ENCODE data around the gene MUC5AC. TPM values are rescaled to one million over a fixed set of nuclear protein-coding genes. Genes with fewer than 3 reads are reported as not detected.

MUC5AC gene
- total RNA-seq, 1 donor from 2014 or later, result not detected

DNA sequence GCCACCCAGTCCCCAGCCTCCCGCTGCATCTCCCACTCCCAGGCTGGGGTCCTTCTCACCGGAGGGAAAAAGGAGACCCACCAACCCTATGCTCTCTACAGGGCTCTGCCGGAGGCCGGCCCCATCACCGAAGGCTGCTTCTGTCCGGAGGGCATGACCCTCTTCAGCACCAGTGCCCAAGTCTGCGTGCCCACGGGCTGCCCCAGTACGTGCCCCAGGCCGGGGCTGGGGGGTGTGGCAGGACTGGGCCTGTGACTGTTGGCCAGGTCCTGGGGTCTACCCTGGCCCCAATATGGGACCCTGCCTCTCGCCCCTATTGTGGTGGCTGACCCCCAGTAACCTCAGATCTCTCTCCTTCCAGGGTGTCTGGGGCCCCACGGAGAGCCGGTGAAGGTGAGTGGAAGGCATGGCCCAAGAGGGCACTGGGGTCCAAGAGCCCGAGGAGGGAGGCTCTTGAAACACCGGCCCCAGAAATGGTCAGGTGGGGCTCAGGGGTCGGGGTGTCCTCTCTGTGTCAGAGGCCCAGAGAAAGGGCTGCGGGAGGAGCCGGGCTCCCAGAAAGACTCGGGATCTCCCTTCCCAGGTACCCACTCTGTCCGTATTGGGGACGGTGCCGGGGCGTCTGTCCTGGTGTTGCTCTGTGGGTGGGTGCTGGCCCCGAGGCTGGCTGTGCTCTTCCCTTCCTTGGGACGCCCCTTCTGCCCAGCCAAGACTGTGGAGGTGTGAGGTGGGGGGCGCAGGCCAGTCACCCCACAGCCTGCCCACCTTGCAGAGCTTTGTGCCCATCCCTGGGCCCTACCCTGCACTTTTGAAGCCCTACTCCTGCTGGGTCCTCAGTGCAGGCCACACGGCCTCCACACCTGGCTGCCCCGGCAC is 39.0 kb downstream of the MUC5AC start:
- no peak overlapping the region for H3K27ac Mint-ChIP-seq
- no peaks in the 10 kb centered on the region for H3K4me1 Mint-ChIP-seq (ENCODE audit: low read depth)
- H3K27me3 Mint-ChIP-seq, result peaks cover 6% of the 10 kb centered on the region
- H3K9me3 Mint-ChIP-seq (ENCODE audit: low read depth), result no peaks in the 10 kb centered on the region
- TF ChIP-seq, protein P1, sequence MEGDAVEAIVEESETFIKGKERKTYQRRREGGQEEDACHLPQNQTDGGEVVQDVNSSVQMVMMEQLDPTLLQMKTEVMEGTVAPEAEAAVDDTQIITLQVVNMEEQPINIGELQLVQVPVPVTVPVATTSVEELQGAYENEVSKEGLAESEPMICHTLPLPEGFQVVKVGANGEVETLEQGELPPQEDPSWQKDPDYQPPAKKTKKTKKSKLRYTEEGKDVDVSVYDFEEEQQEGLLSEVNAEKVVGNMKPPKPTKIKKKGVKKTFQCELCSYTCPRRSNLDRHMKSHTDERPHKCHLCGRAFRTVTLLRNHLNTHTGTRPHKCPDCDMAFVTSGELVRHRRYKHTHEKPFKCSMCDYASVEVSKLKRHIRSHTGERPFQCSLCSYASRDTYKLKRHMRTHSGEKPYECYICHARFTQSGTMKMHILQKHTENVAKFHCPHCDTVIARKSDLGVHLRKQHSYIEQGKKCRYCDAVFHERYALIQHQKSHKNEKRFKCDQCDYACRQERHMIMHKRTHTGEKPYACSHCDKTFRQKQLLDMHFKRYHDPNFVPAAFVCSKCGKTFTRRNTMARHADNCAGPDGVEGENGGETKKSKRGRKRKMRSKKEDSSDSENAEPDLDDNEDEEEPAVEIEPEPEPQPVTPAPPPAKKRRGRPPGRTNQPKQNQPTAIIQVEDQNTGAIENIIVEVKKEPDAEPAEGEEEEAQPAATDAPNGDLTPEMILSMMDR (IDR thresholded peaks at IDR 0.05; ENCODE audit: unreplicated experiment), result no peak
- no peaks in the 10 kb centered on the region for H3K36me3 Mint-ChIP-seq (ENCODE audit: insufficient read depth)
- no peak overlapping the region for H3K4me3 Mint-ChIP-seq (ENCODE audit: low read depth)
- DNase-seq (ENCODE audit: low spot score, unreplicated experiment), result no peak

GRCh38 chr11:1197431-1197885 is 39.7 kb downstream of the MUC5AC start:
- Mint-ChIP-seq H3K27me3 (peaks cover 2% of the 10 kb centered on the region), H3K4me3 (ENCODE audit: low read depth) (no peak overlapping the region), H3K4me1 (ENCODE audit: low read depth) (no peaks in the 10 kb centered on the region), H3K36me3 (ENCODE audit: insufficient read depth) (no peaks in the 10 kb centered on the region), H3K9me3 (ENCODE audit: low read depth) (no peaks in the 10 kb centered on the region), H3K27ac (no peak overlapping the region)
- no peak for DNase-seq (ENCODE audit: low spot score, unreplicated experiment)
- TF ChIP-seq, protein P1 (IDR thresholded peaks at IDR 0.05; ENCODE audit: unreplicated experiment), result no peak

- H3K4me3 Mint-ChIP-seq (ENCODE audit: low read depth), result no peak overlapping the region
- DNase-seq (ENCODE audit: low spot score, unreplicated experiment), result peak; percentile 7
Observed at GRCh38 chr11:1197886-1198560, 40.3 kb downstream of the MUC5AC start.

GRCh38 chr11:1198561-1199240 is 40.9 kb downstream of the MUC5AC start:
- TF ChIP-seq, protein P1 (IDR thresholded peaks at IDR 0.05; ENCODE audit: unreplicated experiment), result no peak
- peaks cover 2% of the 10 kb centered on the region for H3K27me3 Mint-ChIP-seq
- no peak overlapping the region for H3K4me3 Mint-ChIP-seq (ENCODE audit: low read depth)
- peak; percentile 9 for DNase-seq (ENCODE audit: low spot score, unreplicated experiment)
- no peaks in the 10 kb centered on the region for H3K36me3 Mint-ChIP-seq (ENCODE audit: insufficient read depth)
- H3K9me3 Mint-ChIP-seq (ENCODE audit: low read depth), result no peaks in the 10 kb centered on the region
- no peak overlapping the region for H3K27ac Mint-ChIP-seq
- no peaks in the 10 kb centered on the region for H3K4me1 Mint-ChIP-seq (ENCODE audit: low read depth)

More at GRCh38 chr11:1197886-1198560, 40.3 kb downstream of the MUC5AC start:
- no peaks in the 10 kb centered on the region for H3K36me3 Mint-ChIP-seq (ENCODE audit: insufficient read depth)
- no peak overlapping the region for H3K27ac Mint-ChIP-seq
- H3K4me1 Mint-ChIP-seq (ENCODE audit: low read depth), result no peaks in the 10 kb centered on the region
- H3K27me3 Mint-ChIP-seq, result peaks cover 2% of the 10 kb centered on the region
- no peaks in the 10 kb centered on the region for H3K9me3 Mint-ChIP-seq (ENCODE audit: low read depth)
- TF ChIP-seq, protein P1 (IDR thresholded peaks at IDR 0.05; ENCODE audit: unreplicated experiment), result no peak

DNA sequence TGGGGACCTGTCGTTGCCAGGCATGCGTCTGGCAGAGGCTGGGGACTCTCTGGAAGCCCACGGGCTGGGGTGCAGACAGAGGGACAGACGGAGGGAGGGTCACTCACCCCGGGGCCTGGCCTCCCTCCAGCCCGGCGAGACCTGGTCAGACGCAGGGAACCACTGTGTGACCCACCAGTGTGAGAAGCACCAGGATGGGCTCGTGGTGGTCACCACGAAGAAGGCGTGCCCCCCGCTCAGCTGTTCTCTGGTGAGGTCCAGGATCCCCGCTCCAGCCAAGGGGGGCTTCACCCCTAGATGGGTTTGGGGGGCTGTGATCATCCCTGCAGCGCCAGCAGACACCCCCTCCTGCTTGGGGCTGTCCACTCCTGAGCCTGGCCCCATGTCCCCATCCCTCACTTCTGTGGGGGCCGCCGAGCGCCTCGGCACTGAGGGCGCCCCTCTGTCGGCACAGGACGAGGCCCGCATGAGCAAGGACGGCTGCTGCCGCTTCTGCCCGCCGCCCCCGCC is 41.5 kb downstream of the MUC5AC start:
- no peaks in the 10 kb centered on the region for H3K9me3 Mint-ChIP-seq (ENCODE audit: low read depth)
- DNase-seq (ENCODE audit: low spot score, unreplicated experiment), result peak; percentile 7
- TF ChIP-seq, protein P1 (IDR thresholded peaks at IDR 0.05; ENCODE audit: unreplicated experiment), result no peak
- H3K36me3 Mint-ChIP-seq (ENCODE audit: insufficient read depth), result no peaks in the 10 kb centered on the region
- no peak overlapping the region for H3K27ac Mint-ChIP-seq
- no peak overlapping the region for H3K4me3 Mint-ChIP-seq (ENCODE audit: low read depth)
- peaks cover 2% of the 10 kb centered on the region for H3K27me3 Mint-ChIP-seq
- no peaks in the 10 kb centered on the region for H3K4me1 Mint-ChIP-seq (ENCODE audit: low read depth)

Measured in progenitor cell of endocrine pancreas (in vitro differentiated cells).